Tracheal epithelial cell (primary cell): ENCODE results near the gene RPS6KB1. TPM values are rescaled to one million over a fixed set of nuclear protein-coding genes. Genes with fewer than 3 reads are reported as not detected.

Source experiments
- total RNA-seq: library from RNA; depleted of rRNA; stranded (reverse); fragments of >200 nt; gene quantifications from 2 replicates; pipeline ENCODE4 v1.2.1, GENCODE V29; 2014

Gene RPS6KB1
- 12.3 and 16.4 TPM in 2 replicates for total RNA-seq

GRCh38 chr17:59892924-59893675 is at the start of gene RPS6KB1, which contains the start of gene TUBD1:
TSS of gene RPS6KB1 (plus strand) at chr17:59893121. CDS start at chr17:59893185, 64 bp downstream.
TSS of gene TUBD1 (minus strand) at chr17:59892943. CDS start at chr17:59891002, 1,941 bp downstream.

GRCh38 chr17:59964482-59965328 is 71.8 kb downstream of the RPS6KB1 start, which contains the start of gene RNFT1:
TSS of gene RNFT1 (minus strand) at chr17:59964740. CDS start at chr17:59964663, 77 bp downstream.

Other genes with a start within 250 kb of the RPS6KB1 start
- 24.3 and 25.8 TPM in 2 replicates for gene PTRH2, start 185.7 kb upstream of the RPS6KB1 start, total RNA-seq
- 85.3 and 139 TPM in 2 replicates for gene VMP1, start 185.5 kb upstream of the RPS6KB1 start, total RNA-seq
- 7.5 and 9.4 TPM in 2 replicates for gene TUBD1, start 178 bp upstream of the RPS6KB1 start, total RNA-seq
- 7.0 and 8.0 TPM in 2 replicates for gene RNFT1, start 71.6 kb downstream of the RPS6KB1 start, total RNA-seq
- 16.9 and 18.1 TPM in 2 replicates for gene HEATR6, start 185.8 kb downstream of the RPS6KB1 start, total RNA-seq